GM18867 (cell line): Measurements from ENCODE around the gene SOHLH1.

Experiments used
- ATAC-seq: cut with Tn5 transposase; IDR thresholded peaks from one replicate; pipeline ENCODE4 v1.9.1; 2021; ENCODE audit warnings: mild to moderate bottlenecking, moderate library complexity; ENCODE audit not compliant: unreplicated experiment

SOHLH1 gene

DNA sequence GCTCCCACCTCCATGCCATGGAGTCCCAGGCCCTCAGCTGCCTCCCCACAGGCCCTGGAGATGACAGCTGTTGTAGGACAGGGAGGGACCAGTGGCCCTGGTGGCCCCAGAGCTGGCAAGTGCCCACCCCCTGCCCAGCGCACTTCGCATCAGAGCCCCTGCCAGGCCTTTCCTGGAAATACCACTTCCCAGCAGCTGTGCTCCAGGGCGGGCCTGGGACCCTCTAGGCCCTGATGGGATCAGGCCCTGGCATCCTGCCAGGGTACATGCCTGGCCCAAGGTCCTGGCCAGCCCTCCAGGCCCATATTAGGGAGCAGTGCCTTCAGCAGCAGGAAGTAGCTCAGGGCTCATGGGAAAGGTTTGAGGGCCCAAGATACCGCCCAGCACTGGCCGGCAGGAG, 5.2 kb upstream of the SOHLH1 start:
- ATAC-seq = no peak

DNA sequence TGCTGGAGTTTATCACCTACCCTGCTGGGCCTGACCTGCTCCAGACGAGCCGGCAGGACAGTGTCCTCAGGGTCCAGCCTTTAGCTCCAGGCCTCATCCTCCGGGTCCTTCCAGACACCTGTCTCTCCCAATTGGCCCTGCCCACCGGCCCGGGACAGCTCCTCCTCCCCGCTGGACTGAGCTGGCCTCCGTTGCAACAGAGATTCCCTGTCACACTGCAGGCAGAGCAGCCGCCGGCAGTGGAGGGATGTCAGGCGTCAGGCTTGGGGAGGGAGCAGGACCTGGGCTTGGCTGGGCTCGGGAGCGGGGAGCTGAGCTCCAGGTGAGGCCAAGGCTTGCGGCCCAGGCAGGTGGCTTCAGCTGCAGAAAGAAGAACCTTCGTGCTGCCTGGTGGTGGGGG, 4.4 kb upstream of the SOHLH1 start:
- ATAC-seq = no peak

DNA sequence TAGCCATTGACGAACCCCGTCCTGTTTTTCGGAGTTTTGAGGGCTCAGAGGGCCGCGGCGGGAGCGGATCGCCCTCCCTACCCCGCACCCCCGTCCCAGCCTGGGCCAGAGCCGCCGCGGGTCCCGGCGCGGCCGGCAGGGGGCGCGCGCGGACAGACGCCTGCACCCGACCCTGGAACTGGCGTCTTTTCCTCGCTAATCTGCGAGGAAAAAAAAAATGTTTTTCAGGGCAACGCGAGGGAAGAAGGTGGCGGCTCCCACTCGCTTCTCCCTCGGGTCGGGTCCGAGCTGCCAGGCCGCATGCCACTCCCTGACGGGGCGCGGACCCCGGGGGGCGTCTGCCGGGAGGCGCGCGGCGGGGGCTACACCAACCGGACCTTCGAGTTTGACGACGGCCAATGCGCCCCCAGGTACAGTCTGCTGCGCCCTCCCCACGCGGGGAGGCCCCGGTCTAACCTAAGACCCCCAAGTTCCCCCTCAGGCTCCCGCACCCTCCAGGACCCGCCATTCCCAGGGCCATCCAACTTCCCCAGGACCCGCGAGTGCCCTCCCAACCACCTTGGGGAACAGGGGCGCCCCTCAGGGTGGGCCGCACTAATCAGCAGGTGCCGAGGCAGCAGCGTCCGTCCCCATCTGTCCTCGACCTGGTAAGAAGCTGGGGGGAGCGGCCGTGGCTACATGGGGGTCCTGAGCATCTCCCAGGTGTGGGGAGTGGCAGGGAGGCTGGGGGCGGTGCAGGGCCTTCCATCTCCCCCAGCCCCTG, 2.9 kb upstream of the SOHLH1 start, which contains the start of gene KCNT1:
KCNT1 (plus strand) TSS at position 227 of the 763 bp plus-strand sequence; CDS start at position 301, 74 bp downstream.
- no peak for ATAC-seq

DNA sequence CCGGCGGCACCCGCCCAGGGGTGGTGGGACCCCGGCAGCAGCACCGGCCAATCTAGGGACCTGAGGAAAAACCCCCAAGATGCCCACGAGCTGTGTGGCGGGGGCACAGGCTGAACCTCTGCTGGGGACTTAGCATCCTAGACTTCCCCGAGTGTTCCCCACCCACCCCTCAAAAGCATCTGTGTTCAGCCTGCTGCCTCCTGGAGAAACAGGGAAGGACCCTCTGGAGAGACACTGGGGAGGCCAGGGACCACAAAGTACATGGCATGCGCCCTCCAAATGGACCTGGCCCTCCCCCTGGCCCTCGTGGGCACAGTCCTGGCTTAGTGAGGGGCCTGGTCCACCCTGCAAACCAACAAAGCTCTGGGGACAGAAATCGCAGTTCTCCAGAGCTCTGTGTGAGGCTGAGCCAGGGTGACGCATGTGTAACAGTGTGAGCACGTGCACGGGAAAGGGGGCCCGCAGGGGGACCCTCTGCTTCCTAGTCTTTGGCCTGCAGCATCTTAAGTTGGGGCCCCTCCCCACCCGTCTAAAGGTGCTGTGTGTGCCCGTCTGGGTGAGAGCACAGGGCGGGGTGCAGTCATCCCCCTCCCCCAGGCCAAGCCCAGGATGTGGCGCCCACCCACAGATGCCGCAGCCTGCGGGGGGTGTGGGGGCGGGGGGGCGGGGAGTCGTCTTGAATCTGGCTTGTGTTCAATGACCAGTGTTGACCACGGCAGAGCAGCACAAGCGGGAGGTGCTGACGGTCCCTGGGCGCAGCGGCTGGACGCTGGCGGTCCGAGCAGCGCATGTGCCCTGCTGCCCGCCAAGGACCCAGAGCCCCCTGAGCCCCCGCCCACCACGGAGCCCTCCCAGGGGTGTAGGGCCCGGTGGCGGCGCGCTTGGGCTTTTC, 2.0 kb upstream of the SOHLH1 start:
- ATAC-seq = no peak

DNA sequence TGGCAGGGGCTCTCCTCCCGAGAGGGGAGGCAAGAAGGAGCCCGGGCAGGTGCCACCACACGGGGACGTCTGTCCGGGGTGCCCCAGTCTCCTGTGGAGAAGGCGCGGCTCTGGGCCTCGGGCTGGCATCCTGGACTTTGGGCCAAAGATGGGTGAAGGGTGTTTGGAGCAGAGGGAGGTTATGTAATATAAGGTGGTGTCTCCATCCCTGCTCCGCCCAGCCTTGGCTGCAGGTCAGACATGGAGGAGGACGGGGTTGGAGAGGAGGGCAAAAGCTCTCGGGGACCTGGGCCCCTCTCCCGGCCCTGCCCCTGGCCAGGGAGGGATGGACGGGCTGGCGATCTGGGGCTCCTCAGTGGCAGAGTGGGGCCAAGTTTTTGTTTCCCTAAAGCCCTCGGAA, 1.2 kb upstream of the SOHLH1 start:
- no peak for ATAC-seq

DNA sequence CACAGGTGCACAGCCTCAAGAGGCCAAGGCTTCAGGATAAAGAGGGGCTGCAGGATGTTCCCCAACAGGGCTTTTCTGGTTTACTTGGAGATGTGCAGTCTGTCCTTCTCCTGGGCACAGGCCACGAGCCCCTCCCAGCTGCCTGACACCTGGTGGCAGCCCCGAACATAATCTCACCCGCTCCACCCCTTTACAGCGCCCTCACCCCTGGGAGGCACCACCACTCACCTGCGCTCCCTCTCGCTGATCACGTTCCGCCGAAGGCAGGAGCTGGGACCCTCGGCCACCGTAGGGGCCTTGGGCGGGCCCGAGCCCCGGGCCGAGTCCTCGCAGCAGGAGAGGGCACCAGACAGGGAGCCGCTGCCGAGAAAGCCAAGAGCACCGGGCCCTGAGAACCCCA, 514 bp downstream of the SOHLH1 start:
- ATAC-seq = no peak

DNA sequence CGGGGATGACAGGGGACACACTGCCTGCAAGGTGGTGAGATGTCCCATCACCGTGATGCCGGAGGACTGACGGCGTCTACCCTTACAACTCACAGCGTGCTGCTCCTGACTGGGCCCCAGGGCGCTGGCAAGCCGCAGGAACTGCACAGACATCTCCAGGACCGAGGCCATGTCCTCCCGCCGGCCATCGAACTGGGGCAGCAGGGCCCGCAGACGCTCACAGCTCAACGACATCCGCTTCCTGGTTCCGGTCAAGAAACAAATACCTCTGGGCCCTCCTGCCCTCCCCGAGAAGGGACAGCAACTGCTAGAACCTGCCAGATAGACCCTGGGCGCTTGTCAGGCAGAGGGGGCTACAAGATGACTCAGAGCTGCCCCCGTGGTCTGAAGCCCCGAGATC, 1.0 kb downstream of the SOHLH1 start:
- ATAC-seq = no peak

DNA sequence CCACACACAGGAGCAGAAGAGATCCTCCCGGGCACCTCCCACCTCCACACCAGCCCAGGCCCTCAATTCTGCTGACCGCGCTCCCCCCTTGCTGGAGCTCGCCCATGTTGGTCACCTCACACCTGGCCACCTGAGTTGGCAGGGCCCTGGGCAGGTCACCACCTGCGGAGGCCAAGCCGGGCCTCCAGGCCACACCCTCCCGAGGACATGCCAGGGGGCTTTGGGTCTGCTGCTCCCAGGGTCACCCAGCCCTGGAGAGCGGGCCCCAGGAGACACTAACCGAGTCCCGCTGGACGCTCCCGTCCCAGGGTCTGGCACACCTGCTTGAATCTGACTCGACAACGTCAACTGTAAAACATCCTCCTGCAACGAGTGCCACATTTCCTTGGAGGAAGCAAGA, 2.1 kb downstream of the SOHLH1 start:
- ATAC-seq = no peak

DNA sequence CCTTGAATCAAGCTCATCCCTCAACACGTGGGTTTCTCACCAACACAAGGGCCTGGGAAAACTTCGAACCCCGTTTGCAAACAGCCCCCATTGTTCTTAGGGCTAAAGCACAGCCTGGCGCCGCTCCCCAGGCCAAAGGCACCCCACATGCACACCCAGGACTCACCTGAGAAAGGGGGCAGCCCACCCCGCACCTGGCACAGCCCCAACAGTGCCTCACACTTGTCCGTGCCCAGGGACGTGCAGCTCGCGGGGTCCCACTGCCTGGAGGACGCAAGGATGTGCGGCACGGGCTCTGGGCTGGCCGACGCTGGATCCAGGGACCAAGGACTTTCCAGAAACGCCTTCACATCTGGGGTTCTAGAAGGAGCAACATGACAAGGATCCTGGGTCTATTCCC, 2.8 kb downstream of the SOHLH1 start:
- no peak for ATAC-seq

DNA sequence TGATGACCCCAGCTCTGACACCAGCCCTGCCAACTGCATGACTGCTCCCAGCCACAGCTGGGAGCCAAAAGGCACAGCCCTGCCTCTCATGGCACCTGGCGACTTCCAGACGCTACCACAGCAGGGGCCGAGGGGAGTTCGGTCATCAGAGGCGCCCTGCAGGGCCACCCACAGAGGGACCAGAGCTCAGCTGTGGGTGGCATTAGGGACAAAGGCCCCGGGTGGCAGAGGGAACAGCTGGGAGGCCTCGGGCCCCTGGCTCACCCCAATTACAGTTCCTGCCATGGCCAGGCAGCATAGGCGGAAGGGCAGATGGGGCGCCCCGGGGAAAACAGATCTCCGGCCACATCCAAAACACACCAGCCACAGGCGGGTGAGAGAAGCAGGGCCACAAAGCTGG, 3.6 kb downstream of the SOHLH1 start:
- no peak for ATAC-seq

DNA sequence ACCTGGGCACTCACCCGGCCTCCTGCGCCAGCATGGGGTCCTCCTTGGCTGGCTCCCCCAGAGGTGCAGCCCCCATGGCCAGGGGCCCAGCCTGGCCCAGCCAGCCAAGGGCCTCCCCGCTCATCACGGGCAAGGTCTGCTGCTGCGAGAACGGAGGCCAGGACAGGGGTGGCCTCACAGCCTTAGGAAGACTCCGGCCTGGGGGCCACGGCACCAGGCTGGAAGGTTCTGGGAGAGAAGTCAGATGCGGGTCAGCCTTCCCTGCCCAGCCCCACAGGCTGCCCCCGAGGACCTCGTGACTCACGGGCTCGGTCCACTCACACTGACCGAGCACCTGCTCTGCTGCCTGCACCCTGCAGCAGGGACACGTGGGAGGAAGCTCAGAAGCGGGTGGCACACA, 4.2 kb downstream of the SOHLH1 start:
- no peak for ATAC-seq

DNA sequence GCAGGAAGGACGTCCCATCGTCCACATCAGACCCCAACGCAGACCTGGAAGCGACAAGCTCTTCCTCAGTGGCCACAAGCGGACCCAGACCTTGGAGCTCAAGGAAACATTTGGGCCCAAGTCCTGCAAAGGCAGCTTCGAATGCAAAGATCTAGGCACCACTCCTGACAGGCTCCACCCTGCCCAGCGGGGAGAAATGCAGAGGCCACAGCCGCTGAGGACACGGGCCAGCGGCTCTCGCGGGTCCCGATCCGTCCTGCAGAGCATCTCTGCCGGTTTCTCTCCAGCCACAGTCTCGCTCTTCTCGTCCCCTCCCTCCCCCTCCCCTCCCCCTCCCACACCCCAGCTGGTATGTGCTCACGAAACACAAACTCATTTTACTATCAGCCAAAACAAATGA, 4.9 kb downstream of the SOHLH1 start:
- ATAC-seq = no peak

DNA sequence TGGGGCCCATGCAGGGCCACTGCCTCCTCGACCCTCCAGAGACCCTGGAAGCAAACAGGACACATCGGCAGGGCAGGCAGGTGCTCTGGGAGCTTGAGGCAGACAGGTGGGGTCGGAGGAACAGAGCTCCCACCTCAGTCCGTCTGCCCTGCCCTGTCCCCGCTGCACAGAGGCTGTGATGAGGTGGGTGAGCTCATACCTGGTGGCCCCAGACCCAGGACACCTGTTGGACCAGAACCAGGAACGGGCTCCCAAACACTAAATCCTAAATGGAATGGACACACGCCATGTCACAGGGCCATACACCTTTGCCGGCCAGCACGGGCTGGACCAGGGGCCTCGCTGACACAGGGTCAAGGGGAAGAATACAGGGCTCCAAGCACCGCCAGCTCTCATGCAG, 5.5 kb downstream of the SOHLH1 start:
- no peak for ATAC-seq

DNA sequence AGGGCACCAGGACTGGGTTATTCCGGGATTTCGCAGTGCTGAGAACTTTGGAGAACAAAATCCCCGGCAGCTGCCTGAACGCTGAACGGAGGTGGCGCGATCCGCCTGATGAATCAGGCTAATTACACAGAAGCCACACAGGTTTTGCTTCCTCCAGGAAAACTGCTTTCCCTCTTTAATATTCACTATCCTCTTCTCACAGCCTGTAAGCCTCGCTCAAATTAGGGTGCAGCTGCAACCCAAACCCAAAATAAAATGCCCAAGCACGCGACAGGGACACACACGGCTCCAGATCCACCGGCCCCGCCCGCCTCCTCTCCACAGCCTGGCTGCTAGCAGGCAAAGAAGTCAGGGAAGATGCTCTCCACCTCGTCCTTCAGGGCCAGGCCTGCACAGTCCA, 6.0 kb downstream of the SOHLH1 start:
- ATAC-seq = no peak

DNA sequence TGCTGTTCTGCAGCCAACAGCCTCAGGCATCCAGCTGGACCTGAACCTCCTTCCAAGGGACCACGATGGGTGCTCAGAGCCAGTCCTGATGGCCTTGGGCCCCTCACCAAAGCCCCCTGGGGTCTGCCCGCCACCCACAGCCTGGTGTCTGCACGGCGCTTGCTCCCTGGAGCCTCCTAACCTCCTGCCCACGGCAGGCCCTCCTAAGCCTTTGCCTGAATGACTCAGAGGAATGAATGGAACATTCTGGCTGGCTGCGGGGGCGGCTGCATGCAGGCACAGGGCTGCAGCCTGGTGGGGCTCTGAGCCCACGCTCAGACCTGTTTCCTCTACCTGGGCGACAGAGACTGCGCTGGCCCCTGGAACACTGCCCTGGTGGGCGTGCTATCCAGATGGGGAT, 6.9 kb downstream of the SOHLH1 start:
- no peak for ATAC-seq

DNA sequence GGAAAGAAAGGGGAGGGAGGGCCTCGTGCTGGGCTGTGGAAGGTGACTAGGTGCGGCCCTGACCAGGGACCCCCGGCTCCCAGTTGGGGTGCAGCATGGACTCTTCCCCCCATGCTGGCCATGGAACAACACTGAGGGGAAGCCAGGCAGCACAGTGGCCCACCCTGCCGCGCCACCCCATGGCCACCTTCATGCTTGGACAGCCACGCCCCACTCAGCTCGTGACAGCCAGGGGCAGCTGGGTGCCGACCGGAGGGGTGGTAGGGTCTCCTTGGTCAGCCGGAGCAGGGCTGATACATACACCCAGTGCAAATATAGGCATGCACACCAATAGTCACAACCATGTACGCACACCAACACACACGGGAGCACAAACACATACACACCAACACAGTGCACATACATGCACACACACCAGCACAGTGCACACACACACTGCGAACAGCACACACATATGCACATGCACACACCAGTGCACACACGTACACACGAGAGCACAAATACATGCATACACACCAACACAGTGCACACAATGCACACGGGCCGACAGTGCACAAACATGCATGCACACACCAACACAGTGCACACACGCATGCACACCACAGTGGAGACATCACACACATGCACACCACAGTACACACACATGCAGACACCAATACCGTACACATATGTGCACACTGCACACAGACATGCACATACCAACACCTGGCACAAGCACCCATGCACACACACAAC, 8.3 kb downstream of the SOHLH1 start:
- ATAC-seq = no peak

DNA sequence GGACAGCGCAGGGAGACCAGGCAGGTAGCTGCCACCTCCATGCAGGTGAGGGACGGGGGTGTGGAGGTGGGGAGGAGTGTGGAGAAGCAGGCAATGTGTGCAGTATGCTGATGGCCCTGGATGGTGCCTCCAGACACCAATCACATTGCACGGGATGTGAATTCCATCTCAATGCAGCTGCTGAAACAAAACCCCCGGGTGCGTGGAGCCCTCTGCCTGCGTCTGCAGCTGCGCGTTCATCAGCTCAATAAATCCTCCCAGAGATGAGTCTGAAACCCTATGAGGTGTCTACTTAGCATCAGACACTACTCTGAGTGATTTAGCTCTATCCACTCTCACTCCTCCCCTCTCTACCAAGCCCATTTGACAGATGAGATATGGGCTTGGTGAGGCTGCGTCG, 10.3 kb downstream of the SOHLH1 start:
- ATAC-seq = no peak

DNA sequence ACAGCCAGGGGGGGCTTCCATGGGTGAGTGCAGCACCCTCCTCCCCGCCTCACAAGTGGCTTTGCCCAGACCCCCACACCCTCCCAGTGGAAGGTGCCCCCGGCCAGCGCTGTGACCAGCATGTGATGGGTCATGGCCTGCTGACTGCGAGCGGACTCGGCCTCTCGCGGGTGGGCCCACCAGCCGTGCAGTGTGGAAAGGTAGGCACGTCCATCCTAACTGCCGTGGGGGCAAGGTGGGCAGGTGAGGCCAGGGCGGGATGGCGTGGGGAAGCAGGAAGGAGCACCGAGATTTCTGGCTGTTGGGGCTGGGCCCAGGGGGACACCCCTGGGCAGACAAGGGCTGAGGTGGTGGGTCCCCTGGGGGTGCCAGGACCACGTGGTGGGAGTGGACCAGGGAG, 12.1 kb downstream of the SOHLH1 start:
- ATAC-seq = no peak

DNA sequence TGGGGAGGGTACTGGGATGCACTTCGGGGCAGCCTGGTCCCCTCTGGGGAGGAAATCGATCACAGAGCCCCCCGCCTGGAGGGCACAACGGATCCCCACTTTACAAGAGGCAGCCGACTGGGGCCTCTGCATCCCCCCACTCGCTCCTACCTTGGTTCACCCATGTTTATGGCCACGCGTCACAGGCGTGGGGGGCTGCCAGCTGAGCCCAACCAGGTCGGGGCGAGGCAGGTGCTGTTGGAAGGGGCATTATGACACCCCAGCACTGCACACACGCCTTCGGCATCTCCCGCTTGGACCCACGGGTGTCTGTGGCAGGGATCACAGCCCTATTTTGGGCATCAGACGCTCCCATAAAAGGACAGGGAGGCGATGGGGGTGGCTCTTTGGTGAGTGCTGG, 14.6 kb downstream of the SOHLH1 start:
- ATAC-seq = no peak

DNA sequence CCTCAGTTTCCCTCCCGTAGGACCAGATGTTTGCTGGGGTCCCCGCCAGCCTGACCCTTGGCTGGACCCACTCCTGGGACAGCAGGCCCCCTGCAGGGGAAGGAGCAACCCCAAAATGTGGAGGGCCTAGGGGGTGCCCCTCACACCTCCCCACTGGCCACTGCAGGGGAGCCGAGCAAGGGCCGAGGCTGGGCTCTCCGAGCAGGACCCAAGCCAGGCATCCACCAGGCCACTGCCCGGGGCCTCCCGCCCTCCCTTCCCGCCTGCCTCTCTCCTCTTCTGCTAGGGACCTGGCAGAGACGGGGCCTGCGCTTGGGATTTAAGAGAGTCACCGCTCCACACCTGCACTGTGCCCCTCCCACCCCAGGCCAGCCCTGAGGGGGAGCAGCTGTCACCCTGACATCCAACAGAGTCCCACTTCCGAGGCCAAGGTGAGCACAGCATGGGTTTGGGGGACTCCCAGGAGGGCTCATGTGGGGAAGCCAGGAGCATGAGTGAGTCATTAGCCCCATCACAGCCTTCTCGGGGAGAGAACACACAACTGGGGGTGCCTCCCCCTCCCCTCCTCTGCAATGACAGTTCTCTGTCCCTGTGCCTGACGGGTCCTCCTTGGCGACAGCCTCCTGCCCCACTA, 15.8 kb downstream of the SOHLH1 start:
- no peak for ATAC-seq

DNA sequence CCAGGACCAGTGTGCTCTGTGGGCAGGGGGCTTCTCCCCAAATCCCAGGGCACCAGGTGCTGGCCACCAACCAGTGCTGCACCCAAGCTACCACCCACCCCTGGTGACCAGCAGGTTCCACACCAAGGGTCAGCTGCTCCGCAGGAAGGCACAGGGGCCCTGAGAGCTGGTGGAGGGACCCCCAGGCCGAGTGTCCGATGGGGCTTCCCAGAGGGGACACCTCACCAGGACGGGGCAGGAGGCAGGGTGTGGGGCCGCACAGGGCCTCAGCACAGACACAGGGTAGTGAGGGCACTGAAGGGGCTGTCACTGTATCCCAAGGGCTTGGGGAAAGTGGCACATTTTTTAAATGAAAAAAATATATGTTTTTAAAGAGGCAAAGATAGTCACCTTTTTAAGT, 18.1 kb downstream of the SOHLH1 start:
- ATAC-seq = no peak
